ENCODE results near the gene POU6F2. TPM values are rescaled to one million over a fixed set of nuclear protein-coding genes. Genes with fewer than 3 reads are reported as not detected.

POU6F2 gene
- total RNA-seq, 1 donor from 2014 or later: 34.7 TPM

DNA sequence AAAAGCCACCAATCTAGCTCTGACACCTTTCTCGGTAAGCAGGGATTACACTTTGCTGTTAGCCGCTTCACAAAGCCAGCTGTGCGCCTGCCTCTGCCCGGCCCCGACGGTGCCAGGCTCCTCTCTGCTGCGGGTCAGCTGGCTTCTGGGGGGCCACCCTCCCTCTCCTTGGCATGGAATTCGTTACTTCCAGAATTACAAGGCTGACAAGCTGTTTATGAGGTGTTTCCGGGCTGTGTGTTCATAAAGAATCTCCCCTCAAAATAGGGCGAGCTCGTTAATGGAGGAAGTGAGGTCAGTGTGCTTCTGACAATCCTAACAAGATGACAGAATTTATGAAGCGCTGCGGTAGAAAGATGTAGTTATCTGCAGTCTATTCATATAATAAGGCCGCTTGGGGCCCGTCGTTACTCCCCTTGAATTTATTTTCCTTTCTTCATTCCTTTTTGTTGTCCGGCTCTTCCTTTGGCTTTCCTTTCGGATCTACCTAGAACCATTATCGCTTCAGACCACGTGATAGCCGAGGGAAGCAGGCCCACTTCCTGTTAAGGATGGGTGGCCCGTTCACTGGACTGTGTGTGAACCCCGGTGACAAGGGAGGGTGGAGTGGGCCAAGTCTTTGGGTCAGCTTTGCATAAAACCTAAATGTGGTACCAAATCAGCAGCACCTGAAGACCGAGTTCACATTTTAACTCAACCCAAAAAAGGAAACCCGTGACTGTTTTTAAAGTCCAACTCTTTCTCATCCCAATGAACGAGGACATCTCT is 315.5 kb downstream of the POU6F2 start:
- peaks cover 2% of the 10 kb centered on the region for H3K27me3 Mint-ChIP-seq (ENCODE audit: unreplicated experiment)
- peaks cover 6% of the 10 kb centered on the region for H3K36me3 Mint-ChIP-seq (ENCODE audit: unreplicated experiment)
- peaks cover 1% of the 10 kb centered on the region for H3K9me3 Mint-ChIP-seq (ENCODE audit: unreplicated experiment)
- peaks cover 3% of the 10 kb centered on the region for H3K4me1 Mint-ChIP-seq (ENCODE audit: low read depth, unreplicated experiment)
- DNase-seq: no peak
- TF ChIP-seq, protein P1, sequence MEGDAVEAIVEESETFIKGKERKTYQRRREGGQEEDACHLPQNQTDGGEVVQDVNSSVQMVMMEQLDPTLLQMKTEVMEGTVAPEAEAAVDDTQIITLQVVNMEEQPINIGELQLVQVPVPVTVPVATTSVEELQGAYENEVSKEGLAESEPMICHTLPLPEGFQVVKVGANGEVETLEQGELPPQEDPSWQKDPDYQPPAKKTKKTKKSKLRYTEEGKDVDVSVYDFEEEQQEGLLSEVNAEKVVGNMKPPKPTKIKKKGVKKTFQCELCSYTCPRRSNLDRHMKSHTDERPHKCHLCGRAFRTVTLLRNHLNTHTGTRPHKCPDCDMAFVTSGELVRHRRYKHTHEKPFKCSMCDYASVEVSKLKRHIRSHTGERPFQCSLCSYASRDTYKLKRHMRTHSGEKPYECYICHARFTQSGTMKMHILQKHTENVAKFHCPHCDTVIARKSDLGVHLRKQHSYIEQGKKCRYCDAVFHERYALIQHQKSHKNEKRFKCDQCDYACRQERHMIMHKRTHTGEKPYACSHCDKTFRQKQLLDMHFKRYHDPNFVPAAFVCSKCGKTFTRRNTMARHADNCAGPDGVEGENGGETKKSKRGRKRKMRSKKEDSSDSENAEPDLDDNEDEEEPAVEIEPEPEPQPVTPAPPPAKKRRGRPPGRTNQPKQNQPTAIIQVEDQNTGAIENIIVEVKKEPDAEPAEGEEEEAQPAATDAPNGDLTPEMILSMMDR (IDR thresholded peaks at IDR 0.05; ENCODE audit: partially characterized antibody, unreplicated experiment): no peak
- no peak overlapping the region for H3K27ac Mint-ChIP-seq (ENCODE audit: unreplicated experiment)
- H3K4me3 Mint-ChIP-seq (ENCODE audit: unreplicated experiment): no peak overlapping the region

DNA sequence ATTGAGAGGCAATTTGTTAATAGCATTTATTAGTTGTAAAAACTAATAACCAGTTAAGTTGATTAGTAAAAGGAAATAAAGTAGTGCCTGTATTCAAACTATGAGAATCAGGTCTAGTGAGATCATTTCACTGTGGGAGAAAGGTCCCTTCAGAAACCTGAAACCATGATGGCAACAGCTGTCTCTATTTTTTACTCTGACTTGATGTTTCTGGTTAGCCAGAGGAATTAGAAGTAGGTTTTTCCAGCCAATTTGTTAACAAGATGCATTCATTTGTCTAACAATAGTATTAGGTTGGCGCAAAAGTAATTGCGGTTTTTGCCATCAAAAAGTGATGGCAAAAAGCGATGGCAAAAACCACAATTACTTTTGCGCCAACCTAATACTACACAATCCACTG is 316.3 kb downstream of the POU6F2 start:
- Mint-ChIP-seq H3K36me3 (ENCODE audit: unreplicated experiment) (peaks cover 6% of the 10 kb centered on the region), H3K27me3 (ENCODE audit: unreplicated experiment) (no peaks in the 10 kb centered on the region), H3K27ac (ENCODE audit: unreplicated experiment) (no peak overlapping the region), H3K4me1 (ENCODE audit: low read depth, unreplicated experiment) (peaks cover 3% of the 10 kb centered on the region), H3K4me3 (ENCODE audit: unreplicated experiment) (no peak overlapping the region), H3K9me3 (ENCODE audit: unreplicated experiment) (peaks cover 1% of the 10 kb centered on the region)
- DNase-seq: no peak
- TF ChIP-seq, protein P1 (IDR thresholded peaks at IDR 0.05; ENCODE audit: partially characterized antibody, unreplicated experiment): no peak

DNA sequence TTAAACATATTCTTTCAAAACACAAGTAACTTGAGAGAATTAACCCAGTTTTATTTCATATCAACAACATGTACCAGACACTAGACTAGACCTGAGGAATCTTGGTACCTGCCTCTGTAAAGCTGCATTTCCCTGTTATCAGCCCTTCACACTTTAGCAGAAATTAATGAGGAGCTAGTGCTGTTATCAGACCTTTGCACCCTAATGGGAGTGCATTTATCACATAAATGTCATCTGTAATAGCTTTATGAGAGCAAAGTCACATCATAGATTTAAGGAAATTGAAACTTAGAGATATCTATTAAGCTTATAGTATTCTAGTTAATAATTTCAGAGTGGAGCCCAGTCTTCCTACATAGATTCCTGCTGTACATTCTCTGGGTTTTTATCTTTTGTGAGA is 318.1 kb downstream of the POU6F2 start:
- no peaks in the 10 kb centered on the region for H3K27me3 Mint-ChIP-seq (ENCODE audit: unreplicated experiment)
- TF ChIP-seq, protein P1 (IDR thresholded peaks at IDR 0.05; ENCODE audit: partially characterized antibody, unreplicated experiment): no peak
- peaks cover 6% of the 10 kb centered on the region for H3K36me3 Mint-ChIP-seq (ENCODE audit: unreplicated experiment)
- no peak for DNase-seq
- H3K4me3 Mint-ChIP-seq (ENCODE audit: unreplicated experiment): no peak overlapping the region
- peaks cover 1% of the 10 kb centered on the region for H3K9me3 Mint-ChIP-seq (ENCODE audit: unreplicated experiment)
- H3K27ac Mint-ChIP-seq (ENCODE audit: unreplicated experiment): no peak overlapping the region
- H3K4me1 Mint-ChIP-seq (ENCODE audit: low read depth, unreplicated experiment): no peaks in the 10 kb centered on the region

DNA sequence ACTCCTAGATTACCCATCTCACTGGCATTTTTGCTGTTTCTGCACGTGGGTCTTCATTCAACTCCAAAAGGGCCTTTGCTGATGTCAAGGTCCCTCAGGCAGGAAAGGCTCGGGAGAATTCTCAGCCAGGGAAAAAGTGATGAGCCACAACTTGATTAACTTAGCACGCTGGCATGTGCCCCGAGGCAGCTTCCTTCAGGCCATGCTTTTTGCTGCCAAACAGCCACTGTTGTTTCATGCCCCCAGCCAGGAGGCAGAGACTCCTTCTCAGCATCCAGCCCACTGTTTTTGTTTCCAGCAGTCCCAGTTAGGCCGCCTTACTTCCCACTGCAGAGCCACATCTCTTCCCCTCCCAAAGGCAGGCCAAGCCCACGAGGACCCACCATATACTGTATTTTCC is 322.0 kb downstream of the POU6F2 start:
- Mint-ChIP-seq H3K4me3 (ENCODE audit: unreplicated experiment) (no peak overlapping the region), H3K4me1 (ENCODE audit: low read depth, unreplicated experiment) (no peaks in the 10 kb centered on the region), H3K27me3 (ENCODE audit: unreplicated experiment) (no peaks in the 10 kb centered on the region), H3K36me3 (ENCODE audit: unreplicated experiment) (peaks cover 6% of the 10 kb centered on the region), H3K27ac (ENCODE audit: unreplicated experiment) (no peak overlapping the region), H3K9me3 (ENCODE audit: unreplicated experiment) (peaks cover 1% of the 10 kb centered on the region)
- TF ChIP-seq, protein P1 (IDR thresholded peaks at IDR 0.05; ENCODE audit: partially characterized antibody, unreplicated experiment): no peak
- no peak for DNase-seq

DNA sequence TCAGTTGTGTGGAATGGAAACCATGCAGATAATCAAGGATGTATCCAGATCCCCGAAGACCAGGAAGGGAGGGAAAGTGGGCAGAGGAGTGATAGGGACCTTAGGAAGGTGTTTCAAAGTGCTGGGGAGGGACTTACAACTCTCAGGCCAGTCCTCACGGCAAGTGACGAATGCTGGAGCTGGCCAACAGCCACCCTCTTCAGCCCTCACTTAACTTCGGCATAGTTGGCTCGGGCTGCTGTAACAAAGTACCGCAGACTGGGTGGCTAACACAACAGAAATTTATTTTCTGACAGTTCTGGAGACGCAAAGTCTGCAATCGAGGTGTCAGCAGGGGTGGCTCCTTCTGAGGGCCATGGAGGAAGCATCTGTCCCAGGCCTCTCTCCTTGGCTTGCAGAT is 322.6 kb downstream of the POU6F2 start:
- H3K9me3 Mint-ChIP-seq (ENCODE audit: unreplicated experiment): peaks cover 1% of the 10 kb centered on the region
- H3K27ac Mint-ChIP-seq (ENCODE audit: unreplicated experiment): no peak overlapping the region
- no peak overlapping the region for H3K4me3 Mint-ChIP-seq (ENCODE audit: unreplicated experiment)
- H3K4me1 Mint-ChIP-seq (ENCODE audit: low read depth, unreplicated experiment): no peaks in the 10 kb centered on the region
- DNase-seq: no peak
- peaks cover 6% of the 10 kb centered on the region for H3K36me3 Mint-ChIP-seq (ENCODE audit: unreplicated experiment)
- no peaks in the 10 kb centered on the region for H3K27me3 Mint-ChIP-seq (ENCODE audit: unreplicated experiment)
- TF ChIP-seq, protein P1 (IDR thresholded peaks at IDR 0.05; ENCODE audit: partially characterized antibody, unreplicated experiment): no peak
